ENCODE results near the gene PGLYRP3. TPM values are rescaled to one million over a fixed set of nuclear protein-coding genes. Genes with fewer than 3 reads are reported as not detected.

The PGLYRP3 gene
- total RNA-seq, 2 experiments from 2014 or later: not detected

- H3K36me3 Mint-ChIP-seq (ENCODE audit: low read depth): no peaks in the 10 kb centered on the region
- peaks cover 18% of the 10 kb centered on the region for H3K4me1 Mint-ChIP-seq (ENCODE audit: low read depth)
- H3K27ac Mint-ChIP-seq: no peak overlapping the region
- no peak for DNase-seq
- H3K9me3 Mint-ChIP-seq: no peaks in the 10 kb centered on the region
- no peaks in the 10 kb centered on the region for H3K27me3 Mint-ChIP-seq (ENCODE audit: low read depth)
- CTCF ChIA-PET: interaction anchor here (0.6 to 5.7 kb wide), 5 partner anchors 30 to 138 kb away, joined by 3 to 127 read pairs (median 5); no protein-coding TSS in a partner anchor
- no peak overlapping the region for H3K4me3 Mint-ChIP-seq
- intact Hi-C loops (cut with micrococcal nuclease): loop anchor here (10.0 kb wide), 1 partner anchor 418 kb away; the partner anchor contains the start of gene SLC27A3
These were observed 43.8 kb upstream of the PGLYRP3 start for GRCh38 chr1:153356392-153357075.

GRCh38 chr1:153355445-153356071 is 42.8 kb upstream of the PGLYRP3 start:
- peak; percentile 71 for DNase-seq
- no peaks in the 10 kb centered on the region for H3K36me3 Mint-ChIP-seq (ENCODE audit: low read depth)
- no peaks in the 10 kb centered on the region for H3K9me3 Mint-ChIP-seq
- H3K4me3 Mint-ChIP-seq: no peak overlapping the region
- CTCF ChIA-PET: interaction anchor here (0.6 to 5.7 kb wide), 8 partner anchors 41 to 336 kb away, joined by 3 to 127 read pairs (median 4); no protein-coding TSS in a partner anchor
- intact Hi-C loops (cut with micrococcal nuclease): loop anchor here (1.0 to 10.0 kb wide), 2 partner anchors 49 to 419 kb away; partner anchors contain the start of gene SLC27A3
- H3K27me3 Mint-ChIP-seq (ENCODE audit: low read depth): no peaks in the 10 kb centered on the region
- H3K27ac Mint-ChIP-seq: no peak overlapping the region
- peaks cover 18% of the 10 kb centered on the region for H3K4me1 Mint-ChIP-seq (ENCODE audit: low read depth)

GRCh38 chr1:153354515-153355193 is 41.9 kb upstream of the PGLYRP3 start:
- DNase-seq: no peak
- Mint-ChIP-seq H3K27ac (no peak overlapping the region), H3K4me1 (ENCODE audit: low read depth) (peaks cover 18% of the 10 kb centered on the region), H3K4me3 (no peak overlapping the region), H3K27me3 (ENCODE audit: low read depth) (no peaks in the 10 kb centered on the region), H3K9me3 (no peaks in the 10 kb centered on the region), H3K36me3 (ENCODE audit: low read depth) (no peaks in the 10 kb centered on the region)
- intact Hi-C loops (cut with micrococcal nuclease): loop anchor here (1.0 to 10.0 kb wide), 2 partner anchors 50 to 420 kb away; partner anchors contain the start of gene SLC27A3
- CTCF ChIA-PET: interaction anchor here (0.9 to 5.7 kb wide), 10 partner anchors 11 to 147 kb away, joined by 3 to 127 read pairs (median 5); no protein-coding TSS in a partner anchor

GRCh38 chr1:153353226-153353947 is 40.6 kb upstream of the PGLYRP3 start:
- CTCF ChIA-PET: interaction anchor here (0.7 to 5.7 kb wide), 16 partner anchors 9 to 202 kb away, joined by 3 to 127 read pairs (median 4); partner anchors contain the start of gene S100A12
- no peaks in the 10 kb centered on the region for H3K36me3 Mint-ChIP-seq (ENCODE audit: low read depth)
- peak; percentile 26 for DNase-seq
- no peak overlapping the region for H3K4me3 Mint-ChIP-seq
- H3K4me1 Mint-ChIP-seq (ENCODE audit: low read depth): peaks cover 18% of the 10 kb centered on the region
- no peaks in the 10 kb centered on the region for H3K9me3 Mint-ChIP-seq
- H3K27me3 Mint-ChIP-seq (ENCODE audit: low read depth): peaks cover 4% of the 10 kb centered on the region
- intact Hi-C loops (cut with micrococcal nuclease): loop anchor here (2.0 to 10.0 kb wide), 2 partner anchors 215 to 421 kb away; partner anchors contain the start of gene SLC27A3
- no peak overlapping the region for H3K27ac Mint-ChIP-seq

- intact Hi-C loops (cut with micrococcal nuclease): loop anchor here (1.0 to 10.0 kb wide), 3 partner anchors 143 to 422 kb away; partner anchors contain the start of gene SLC27A3
- H3K4me1 Mint-ChIP-seq (ENCODE audit: low read depth): peaks cover 11% of the 10 kb centered on the region
- H3K4me3 Mint-ChIP-seq: no peak overlapping the region
- CTCF ChIA-PET: interaction anchor here (0.7 to 5.7 kb wide), 24 partner anchors 8 to 876 kb away, joined by 3 to 127 read pairs (median 4); partner anchors contain the start of gene S100A12
- H3K9me3 Mint-ChIP-seq: no peaks in the 10 kb centered on the region
- peak; percentile 83 for DNase-seq
- H3K27me3 Mint-ChIP-seq (ENCODE audit: low read depth): peaks cover 5% of the 10 kb centered on the region
- H3K27ac Mint-ChIP-seq: no peak overlapping the region
- H3K36me3 Mint-ChIP-seq (ENCODE audit: low read depth): no peaks in the 10 kb centered on the region
These were observed 39.8 kb upstream of the PGLYRP3 start for GRCh38 chr1:153352523-153352922.

- Mint-ChIP-seq H3K9me3 (no peaks in the 10 kb centered on the region), H3K4me1 (ENCODE audit: low read depth) (peaks cover 13% of the 10 kb centered on the region), H3K4me3 (no peak overlapping the region), H3K27me3 (ENCODE audit: low read depth) (peaks cover 11% of the 10 kb centered on the region), H3K36me3 (ENCODE audit: low read depth) (no peaks in the 10 kb centered on the region), H3K27ac (no peak overlapping the region)
- intact Hi-C loops (cut with micrococcal nuclease): loop anchor here (10.0 kb wide), 1 partner anchor 424 kb away; the partner anchor contains the start of gene SLC27A3
- CTCF ChIA-PET: interaction anchor here (2.9 kb wide), 1 partner anchor 144 kb away, joined by 19 read pairs; no protein-coding TSS in a partner anchor
- DNase-seq: no peak
These were observed 37.7 kb upstream of the PGLYRP3 start for GRCh38 chr1:153350321-153350957.

- Mint-ChIP-seq H3K27me3 (ENCODE audit: low read depth) (peaks cover 11% of the 10 kb centered on the region), H3K4me1 (ENCODE audit: low read depth) (peaks cover 19% of the 10 kb centered on the region), H3K4me3 (no peak overlapping the region), H3K36me3 (ENCODE audit: low read depth) (no peaks in the 10 kb centered on the region), H3K9me3 (no peaks in the 10 kb centered on the region), H3K27ac (no peak overlapping the region)
- CTCF ChIA-PET: interaction anchor here (0.6 to 2.9 kb wide), 4 partner anchors 47 to 1025 kb away, joined by 3 to 19 read pairs (median 3); no protein-coding TSS in a partner anchor
- DNase-seq: no peak
- intact Hi-C loops (cut with micrococcal nuclease): loop anchor here (10.0 kb wide), 1 partner anchor 425 kb away; the partner anchor contains the start of gene SLC27A3
These were observed 36.9 kb upstream of the PGLYRP3 start for GRCh38 chr1:153349363-153350320.

GRCh38 chr1:153348511-153349362 is 36.0 kb upstream of the PGLYRP3 start, which contains the start of gene PGLYRP4:
Gene PGLYRP4, minus strand, starts transcription at chr1:153348841. Its CDS starts 909 bp downstream, at chr1:153347932.
- Mint-ChIP-seq H3K27me3 (ENCODE audit: low read depth) (peaks cover 11% of the 10 kb centered on the region), H3K4me1 (ENCODE audit: low read depth) (peaks cover 28% of the 10 kb centered on the region), H3K4me3 (no peak within 1 kb of the TSS), H3K9me3 (no peaks in the 10 kb centered on the region), H3K27ac (no peak within 1 kb of the TSS), H3K36me3 (ENCODE audit: low read depth) (no peaks in the 10 kb centered on the region)
- DNase-seq: no peak
- CTCF ChIA-PET: interaction anchor here (0.6 to 2.9 kb wide), 4 partner anchors 10 to 1026 kb away, joined by 3 to 19 read pairs (median 3); no protein-coding TSS in a partner anchor
- intact Hi-C loops (cut with micrococcal nuclease): no loop called here

GRCh38 chr1:153347856-153348255 is 35.1 kb upstream of the PGLYRP3 start:
- DNase-seq: no peak
- intact Hi-C loops (cut with micrococcal nuclease): no loop called here
- no peak overlapping the region for H3K27ac Mint-ChIP-seq
- no peak overlapping the region for H3K4me3 Mint-ChIP-seq
- CTCF ChIA-PET: interaction anchor here (2.9 kb wide), 1 partner anchor 147 kb away, joined by 19 read pairs; no protein-coding TSS in a partner anchor
- no peaks in the 10 kb centered on the region for H3K36me3 Mint-ChIP-seq (ENCODE audit: low read depth)
- H3K27me3 Mint-ChIP-seq (ENCODE audit: low read depth): peaks cover 14% of the 10 kb centered on the region
- peaks cover 32% of the 10 kb centered on the region for H3K4me1 Mint-ChIP-seq (ENCODE audit: low read depth)
- no peaks in the 10 kb centered on the region for H3K9me3 Mint-ChIP-seq

All from activated naive CD4-positive, alpha-beta T cell treated with anti-CD3 and anti-CD28 coated beads for 36 hours (primary cell).